ENCODE measurements around the gene STAM2. TPM values are rescaled to one million over a fixed set of nuclear protein-coding genes. Genes with fewer than 3 reads are reported as not detected.

The STAM2 gene
- total RNA-seq, 6 donors from 2014 or later: 13.5 to 56.0 (median 31.4) TPM

- DNase-seq (peak; percentile 43 to 89), ATAC-seq (ENCODE audit: low FRiP score in 2 of 2) (peak; percentile 64 to 71)
- WGBS, 2 donors: 0 to 1% methylated on average over 36 to 57 of the region's 73 CpGs
- Histone ChIP-seq H3K27ac (peak within 1 kb of the TSS; percentile 6 to 75 (median 40)), H3K9me3 (no peaks in the 10 kb centered on the region), H3K36me3 (no peaks in the 10 kb centered on the region), H3K4me3 (peak within 1 kb of the TSS; percentile 63 to 83 (median 74)), H3K27me3 (peaks cover 0 to 7% (median 2%) of the 10 kb centered on the region in 4 donors), H3K4me1 (peaks cover 13 to 29% (median 21%) of the 10 kb centered on the region in 4 donors)
- TF ChIP-seq POLR2AphosphoS5 (IDR thresholded peaks at IDR 0.05): no peak
- TF ChIP-seq EP300 (IDR thresholded peaks at IDR 0.05): no peak
- TF ChIP-seq POLR2A (IDR thresholded peaks at IDR 0.05): no peak
- TF ChIP-seq CTCF (IDR thresholded peaks at IDR 0.05): no peak
Observed at GRCh38 chr2:152098496-152099366, 76.8 kb downstream of the STAM2 start, which contains the start of gene CACNB4. Gene CACNB4, minus strand, starts transcription at chr2:152099044.

- peaks cover 13 to 29% (median 21%) of the 10 kb centered on the region in 4 donors for H3K4me1 ChIP-seq
- ATAC-seq (ENCODE audit: low FRiP score in 2 of 2) (peak; percentile 45 to 86), DNase-seq (peak; percentile 35 to 90)
- no peaks in the 10 kb centered on the region for H3K9me3 ChIP-seq
- peak overlapping the region; percentile 6 to 75 (median 40) for H3K27ac ChIP-seq
- peak overlapping the region; percentile 63 to 83 (median 74) for H3K4me3 ChIP-seq
- H3K27me3 ChIP-seq: peaks cover 0 to 7% (median 2%) of the 10 kb centered on the region in 4 donors
- no peaks in the 10 kb centered on the region for H3K36me3 ChIP-seq
- TF ChIP-seq POLR2A (IDR thresholded peaks at IDR 0.05): no peak
- no peak for TF ChIP-seq EP300 (IDR thresholded peaks at IDR 0.05)
- no peak for TF ChIP-seq POLR2AphosphoS5 (IDR thresholded peaks at IDR 0.05)
- TF ChIP-seq CTCF (IDR thresholded peaks at IDR 0.05): no peak
- WGBS, 2 donors: 1 to 3% methylated on average over 11 to 40 of the region's 52 CpGs
Observed at GRCh38 chr2:152097801-152098495, 77.6 kb downstream of the STAM2 start.

- peak; percentile 12 to 68 for ATAC-seq (ENCODE audit: low FRiP score in 2 of 2)
- H3K9me3 ChIP-seq: no peaks in the 10 kb centered on the region
- TF ChIP-seq EP300 (IDR thresholded peaks at IDR 0.05) (no peak), POLR2A (IDR thresholded peaks at IDR 0.05) (no peak), CTCF (IDR thresholded peaks at IDR 0.05) (no peak), POLR2AphosphoS5 (IDR thresholded peaks at IDR 0.05) (peak in 1 of 2 donors; percentile 22)
Observed at GRCh38 chr2:152097290-152097800, 78.2 kb downstream of the STAM2 start.

GRCh38 chr2:152095146-152095545 is 80.4 kb downstream of the STAM2 start:
- Histone ChIP-seq H3K9me3 (no peaks in the 10 kb centered on the region), H3K27ac (no peak overlapping the region), H3K4me1 (peaks cover 13 to 29% (median 21%) of the 10 kb centered on the region in 4 donors), H3K36me3 (no peaks in the 10 kb centered on the region), H3K4me3 (no peak overlapping the region), H3K27me3 (peaks cover 0 to 7% (median 2%) of the 10 kb centered on the region in 4 donors)
- no peak for TF ChIP-seq EP300 (IDR thresholded peaks at IDR 0.05)
- no peak for TF ChIP-seq CTCF (IDR thresholded peaks at IDR 0.05)
- no peak for TF ChIP-seq POLR2A (IDR thresholded peaks at IDR 0.05)
- no peak for TF ChIP-seq POLR2AphosphoS5 (IDR thresholded peaks at IDR 0.05)
- ATAC-seq (ENCODE audit: low FRiP score in 2 of 2): no peak
- WGBS, 2 donors: 73 to 97% methylated on average over 1 of the region's 1 CpG
- DNase-seq: no peak

More at GRCh38 chr2:152097290-152097800, 78.2 kb downstream of the STAM2 start:
- peaks cover 0 to 7% (median 2%) of the 10 kb centered on the region in 4 donors for H3K27me3 ChIP-seq
- H3K27ac ChIP-seq: peak overlapping the region in 3 of 4 donors; percentile 16 to 75 (median 41)
- no peaks in the 10 kb centered on the region for H3K36me3 ChIP-seq
- H3K4me1 ChIP-seq: peaks cover 13 to 29% (median 21%) of the 10 kb centered on the region in 4 donors
- WGBS, 2 donors: 13 to 19% methylated on average over 12 to 13 of the region's 13 CpGs
- H3K4me3 ChIP-seq: peak overlapping the region; percentile 63 to 83 (median 74)
- DNase-seq: peak in 1 of 2 donors; percentile 46
